GM19467 (cell line): Measurements from ENCODE around the gene TRABD2A.

Source experiments
- ATAC-seq: cut with Tn5 transposase; IDR thresholded peaks from one replicate; pipeline ENCODE4 v1.9.1; 2021; ENCODE audit warnings: mild to moderate bottlenecking, moderate library complexity; ENCODE audit not compliant: unreplicated experiment

The TRABD2A gene

DNA sequence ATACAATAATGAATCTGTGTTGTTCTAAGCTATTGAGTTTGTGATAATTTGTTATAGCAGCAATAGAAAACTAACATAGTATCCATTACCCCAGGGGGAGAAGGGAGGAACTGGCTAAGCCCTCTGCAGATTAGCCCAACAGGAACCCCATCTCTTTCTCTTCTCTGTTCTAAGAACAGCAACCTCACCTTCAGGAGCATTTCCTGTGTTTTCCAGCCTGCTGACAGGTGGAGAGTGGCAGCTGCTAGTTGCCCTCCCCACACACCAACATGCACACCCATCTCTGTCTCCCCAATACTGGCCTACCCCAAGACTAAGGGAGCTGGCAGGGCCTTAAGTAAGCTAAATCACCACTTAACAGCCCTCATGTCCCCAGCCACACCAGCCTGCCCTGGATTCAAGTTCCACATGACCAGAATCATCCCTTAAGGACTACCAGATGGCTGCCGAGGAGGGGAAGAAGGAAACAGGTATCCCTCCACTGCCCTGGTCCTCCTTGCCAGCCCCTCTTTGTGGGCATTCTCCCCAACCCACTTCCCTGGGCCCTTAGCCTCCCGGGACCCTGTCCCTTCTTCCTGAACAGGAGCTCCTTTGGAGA is 52.8 kb downstream of the TRABD2A start:
- no peak for ATAC-seq

DNA sequence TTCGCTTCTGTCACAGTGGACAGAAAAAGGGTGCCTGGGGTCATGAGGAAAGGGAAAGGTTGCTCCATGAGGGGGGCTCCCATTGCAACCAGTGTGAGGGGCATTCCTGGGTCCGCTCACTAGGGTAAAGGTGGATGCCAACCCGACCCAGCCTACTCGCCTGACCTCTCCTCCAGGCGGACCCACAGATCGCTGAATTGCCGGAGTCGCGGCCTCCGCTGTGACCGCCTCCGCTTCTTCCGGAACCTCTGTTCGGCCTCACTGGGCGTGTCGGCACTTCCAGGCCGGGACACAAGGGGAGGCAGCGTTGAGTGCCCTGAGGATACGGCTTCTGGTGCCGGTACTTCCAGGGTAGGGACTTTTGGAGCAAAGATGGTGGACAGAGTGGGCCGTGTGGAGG is 57.1 kb downstream of the TRABD2A start:
- ATAC-seq = no peak

DNA sequence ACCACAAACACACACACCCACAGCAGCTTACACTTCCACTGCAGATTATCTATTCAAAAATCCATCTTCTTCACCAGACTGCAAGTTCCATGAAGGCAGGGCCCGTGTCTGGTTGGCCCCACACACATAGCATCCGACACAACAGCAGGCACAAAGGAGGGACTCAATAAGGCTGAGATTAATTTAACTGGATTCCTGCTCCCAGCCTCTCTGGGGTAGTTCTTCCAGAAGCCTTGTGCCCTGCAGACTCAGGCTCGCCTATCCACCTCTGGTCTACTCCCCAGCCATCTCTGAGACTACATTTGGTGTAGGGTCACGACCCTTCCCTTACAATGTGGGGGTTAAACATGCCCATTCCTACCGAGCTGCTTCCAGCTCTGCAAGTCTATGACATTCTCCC is 57.7 kb downstream of the TRABD2A start:
- ATAC-seq = no peak

DNA sequence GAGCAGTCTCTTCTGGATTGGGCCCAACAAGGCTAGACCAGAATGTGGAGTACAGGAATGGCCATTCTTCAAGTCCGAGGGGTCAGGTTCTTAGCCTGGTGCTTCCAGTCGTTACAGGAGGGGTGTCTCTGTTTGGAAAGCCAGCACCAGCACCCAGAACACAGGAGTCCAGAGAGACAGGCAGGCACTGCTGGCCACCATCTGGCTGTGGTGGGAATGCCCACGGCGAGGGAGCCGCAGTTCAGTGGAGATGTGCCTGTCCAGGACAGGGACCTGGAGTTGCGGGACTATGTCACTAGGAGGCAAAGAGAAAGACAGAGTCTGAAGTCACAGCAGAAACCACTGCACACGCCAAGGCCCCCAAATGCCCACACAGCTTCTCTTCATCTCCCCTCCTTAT is 59.1 kb downstream of the TRABD2A start:
- no peak for ATAC-seq

DNA sequence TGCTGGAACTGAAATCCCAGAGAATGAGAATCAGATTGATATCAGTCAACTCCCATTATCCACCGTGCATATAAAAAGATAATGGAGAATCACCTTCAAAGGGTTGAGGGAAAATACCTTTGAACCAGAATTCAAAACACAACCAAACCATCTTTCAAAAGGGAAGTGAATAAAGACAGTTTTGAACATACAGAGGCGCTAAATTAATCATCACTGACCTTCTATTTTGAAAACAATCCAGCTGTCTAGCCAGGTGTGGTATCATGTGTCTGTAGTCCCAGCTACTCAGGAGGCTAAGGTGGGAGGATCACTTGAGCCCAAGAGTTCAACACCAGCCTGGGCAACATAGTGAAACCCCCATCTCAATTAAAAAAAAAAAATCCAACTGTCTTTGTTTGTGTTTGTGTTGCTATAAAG is 63.6 kb downstream of the TRABD2A start:
- peak; percentile 83 for ATAC-seq

DNA sequence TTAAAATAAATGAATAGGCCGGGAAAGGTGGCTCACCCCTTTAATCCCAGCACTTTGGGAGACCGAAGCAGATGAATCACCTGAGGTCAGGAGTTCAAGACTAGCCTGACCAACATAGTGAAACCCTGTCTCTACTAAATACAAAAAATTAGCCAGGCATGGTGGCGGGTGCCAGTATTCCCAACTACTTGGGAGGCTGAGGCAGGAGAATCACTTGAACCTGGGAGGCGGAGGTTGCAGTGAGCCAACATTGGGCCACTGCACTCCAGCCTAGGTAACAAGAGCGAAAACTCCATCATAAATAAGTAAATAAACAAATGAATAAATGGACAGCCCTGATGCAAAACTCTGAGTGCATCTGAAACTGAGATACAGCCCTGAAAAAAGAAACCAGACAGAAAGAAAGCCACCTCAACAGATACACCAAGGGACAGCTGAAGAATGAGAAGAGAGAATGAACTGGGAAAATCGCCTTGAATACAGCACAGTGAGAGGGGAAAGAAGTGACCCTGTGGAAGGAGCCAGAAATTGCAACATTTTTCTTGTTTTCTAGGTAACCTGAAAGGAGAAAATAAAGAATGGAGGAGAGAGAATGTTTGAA is 64.4 kb downstream of the TRABD2A start:
- ATAC-seq = peak; percentile 70

DNA sequence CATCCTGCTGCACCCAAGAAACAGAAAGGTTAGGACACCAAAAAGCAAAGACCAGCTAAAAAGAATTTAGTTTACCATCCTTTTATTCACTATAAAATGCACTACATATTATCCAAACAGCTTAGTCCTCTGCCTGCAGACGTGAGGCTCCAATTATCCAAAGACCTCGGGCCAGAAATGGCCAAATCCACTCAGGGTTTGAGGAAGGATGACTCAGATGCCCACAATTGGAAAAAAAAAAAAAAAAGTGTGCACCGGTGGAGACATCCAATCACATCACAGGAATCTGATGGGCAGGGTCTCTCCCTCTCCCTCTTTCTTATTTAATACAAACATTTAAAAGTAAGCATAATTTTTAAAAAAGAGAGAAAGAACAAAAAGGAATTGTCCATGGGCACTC is 65.7 kb downstream of the TRABD2A start:
- ATAC-seq = no peak

DNA sequence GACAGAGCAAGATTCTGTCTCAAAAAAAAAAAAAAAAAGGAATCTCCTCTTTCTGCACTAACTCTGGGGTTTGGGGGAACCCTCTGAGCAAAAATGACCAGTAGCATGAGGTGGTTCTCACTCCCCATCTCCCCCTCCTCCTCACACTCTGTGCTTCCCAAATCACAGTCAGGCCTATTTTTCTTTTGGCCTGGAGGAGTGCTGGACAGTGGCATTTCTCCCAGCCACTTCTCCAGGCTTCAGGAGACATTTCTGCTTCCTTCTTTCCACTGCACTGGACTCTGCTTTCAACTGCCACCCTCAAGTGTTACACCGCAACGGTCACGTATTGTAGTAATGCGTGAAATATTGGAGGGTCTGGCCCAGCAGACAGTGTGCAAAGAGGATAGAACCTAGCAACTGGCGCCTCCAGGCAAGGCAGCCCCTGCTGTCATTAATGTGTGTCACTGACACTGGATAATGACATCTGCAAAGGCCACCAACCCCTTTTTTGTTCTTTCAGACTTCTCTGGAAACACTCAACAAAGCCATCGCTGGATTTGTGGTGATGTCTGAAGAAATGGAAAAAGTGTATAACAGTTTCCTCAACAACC is 68.9 kb downstream of the TRABD2A start:
- ATAC-seq = no peak

DNA sequence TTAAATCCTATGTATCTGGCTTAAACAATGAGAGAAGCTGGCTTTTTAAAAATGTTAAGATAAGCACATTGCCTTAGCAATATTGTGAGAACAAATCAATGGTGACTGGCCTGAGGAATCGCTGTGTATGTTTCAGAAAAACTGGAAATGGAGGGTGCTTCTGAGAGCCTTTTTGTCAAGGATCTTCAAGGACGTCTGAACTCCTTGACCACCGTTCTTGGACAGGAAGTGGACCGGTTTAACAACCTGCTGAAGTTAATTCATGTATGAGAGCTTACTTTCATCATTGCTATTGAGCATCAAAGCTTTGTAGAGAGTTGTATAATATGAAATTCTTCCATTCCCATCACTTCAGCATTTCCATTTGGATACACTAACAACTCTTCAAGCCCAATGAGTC is 72.6 kb downstream of the TRABD2A start:
- ATAC-seq = no peak

DNA sequence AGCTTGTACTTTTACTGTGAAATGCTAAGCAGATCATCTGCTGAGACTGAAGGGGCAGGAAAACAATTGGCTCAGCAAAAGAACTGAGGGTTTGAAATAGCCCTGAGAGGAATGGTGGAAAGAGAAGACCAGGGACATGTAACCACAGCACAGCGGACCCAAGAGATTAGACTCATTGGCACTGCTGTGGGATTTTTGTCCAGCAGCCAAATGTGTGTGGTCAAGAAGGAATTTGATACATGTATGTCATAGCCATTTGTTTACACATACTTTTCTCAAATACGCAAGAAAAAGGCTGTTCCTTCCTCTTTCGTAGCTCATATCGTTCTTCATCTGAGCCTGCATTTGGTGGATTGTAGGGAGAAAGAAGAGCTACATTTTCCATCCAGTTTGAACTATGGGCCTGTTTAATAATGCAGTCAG is 73.8 kb downstream of the TRABD2A start:
- no peak for ATAC-seq

DNA sequence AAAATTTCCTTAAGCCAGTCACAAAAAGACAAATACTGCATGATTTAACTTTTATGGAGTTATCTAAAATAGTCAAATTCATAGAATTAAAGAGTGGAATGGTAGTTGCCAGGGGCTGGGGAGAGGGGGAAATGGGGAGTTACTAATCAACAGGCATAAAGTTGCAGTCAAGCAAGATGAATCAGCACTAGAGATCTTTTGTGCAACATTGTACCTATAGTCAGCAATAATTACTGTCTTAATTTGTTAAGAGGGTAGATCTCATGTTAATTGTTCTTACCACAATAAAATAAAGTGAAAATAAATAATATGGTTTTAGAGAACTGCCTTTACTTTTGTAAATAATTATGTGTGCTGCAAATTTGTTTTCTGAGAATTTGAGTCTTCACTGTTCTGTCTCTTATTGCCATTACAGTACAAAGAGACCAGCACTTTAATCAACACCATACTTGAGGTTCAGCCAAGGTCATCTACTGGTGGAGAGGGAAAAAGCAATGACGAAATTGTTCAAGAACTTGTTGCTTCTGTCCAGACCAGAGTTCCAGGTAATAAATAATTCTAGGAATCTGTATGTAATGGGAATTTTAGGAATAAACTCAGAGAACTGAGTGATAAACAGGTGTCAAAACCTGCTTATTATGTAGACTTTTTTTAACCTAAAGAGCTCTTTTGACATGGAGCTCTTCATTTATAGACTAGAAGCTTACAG is 75.5 kb downstream of the TRABD2A start:
- ATAC-seq = no peak

DNA sequence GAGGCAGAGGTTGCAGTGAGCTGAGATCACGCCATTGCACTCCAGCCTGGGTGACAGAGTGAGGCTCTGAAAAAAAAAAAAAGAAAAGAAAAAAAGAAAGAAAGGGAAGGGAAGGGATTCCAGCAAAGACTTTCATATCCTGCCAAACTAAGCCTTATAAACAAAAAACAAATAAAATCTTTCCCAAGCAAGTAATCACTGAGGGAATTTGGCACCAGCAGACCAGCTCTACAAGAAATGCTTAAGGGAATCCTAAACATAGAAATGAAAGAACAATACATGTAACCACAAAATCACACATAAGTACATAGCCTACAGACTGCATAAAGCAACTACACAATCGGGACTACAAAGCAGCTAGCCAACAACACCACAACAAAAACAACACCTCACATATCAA is 79.1 kb downstream of the TRABD2A start:
- no peak for ATAC-seq

DNA sequence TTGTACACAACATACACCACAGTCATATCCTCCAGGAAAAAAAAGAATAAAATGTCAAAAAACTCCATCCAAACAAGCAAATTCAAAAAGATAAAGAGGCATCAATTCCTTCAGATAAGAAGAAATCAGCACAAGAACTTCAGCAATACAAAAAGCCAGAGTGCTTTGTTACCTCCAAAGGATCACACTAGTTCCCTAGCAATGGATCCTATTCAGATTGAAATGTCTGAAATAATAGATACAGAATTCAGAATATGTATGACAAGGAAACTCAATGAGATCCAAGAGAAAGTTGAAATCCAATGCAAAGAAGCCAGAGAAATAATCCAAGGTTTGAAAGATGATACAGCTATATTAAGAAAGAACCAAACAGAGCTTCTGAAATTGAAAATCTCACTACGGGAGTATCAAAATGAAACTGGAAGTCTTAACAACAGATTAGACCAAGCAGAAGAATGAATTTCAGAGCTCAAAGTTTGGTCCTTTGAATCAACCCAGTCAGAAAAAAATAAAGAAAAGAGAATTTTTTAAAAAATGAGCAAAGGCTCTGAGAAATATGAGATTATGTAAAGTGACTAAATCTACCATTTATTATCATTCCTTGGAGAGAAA is 80.6 kb downstream of the TRABD2A start:
- ATAC-seq = peak; percentile 74

DNA sequence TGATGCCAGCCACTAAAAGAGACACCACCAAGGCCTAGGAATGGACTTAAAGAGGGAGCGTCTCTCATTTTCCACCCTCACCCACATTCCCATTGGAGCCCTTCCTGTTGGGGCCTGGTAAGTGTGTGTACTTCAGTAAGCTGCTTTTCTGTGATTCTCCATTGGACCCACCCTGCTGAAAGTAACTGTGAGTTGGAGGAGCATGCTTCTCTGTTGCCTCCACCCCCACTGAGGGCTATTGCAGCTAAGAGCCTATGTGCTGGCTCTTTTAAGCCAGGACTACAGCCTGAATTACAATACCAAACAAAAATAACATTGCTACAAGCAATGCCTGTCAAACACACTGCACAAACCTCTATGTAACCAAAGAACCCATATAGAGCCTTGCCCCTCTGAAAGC is 81.1 kb downstream of the TRABD2A start:
- ATAC-seq = peak; percentile 14

DNA sequence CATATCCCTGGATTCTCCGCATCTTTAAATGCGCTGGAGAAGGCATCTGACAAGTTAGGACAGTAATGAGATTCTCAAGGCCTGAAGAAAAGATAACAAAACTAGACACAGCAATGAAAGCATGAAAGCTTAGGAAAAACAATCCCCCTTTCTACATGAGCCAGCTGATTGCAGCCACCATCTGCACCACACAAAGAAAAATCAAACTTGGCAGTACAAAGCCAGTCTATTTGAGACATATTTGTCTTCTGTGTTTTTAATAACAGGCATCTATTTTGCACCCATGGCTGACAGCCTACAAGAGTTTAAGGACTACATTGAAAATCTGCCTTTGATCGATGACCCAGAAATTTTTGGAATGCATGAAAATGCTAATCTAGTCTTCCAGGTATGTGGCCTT is 83.6 kb downstream of the TRABD2A start:
- no peak for ATAC-seq

DNA sequence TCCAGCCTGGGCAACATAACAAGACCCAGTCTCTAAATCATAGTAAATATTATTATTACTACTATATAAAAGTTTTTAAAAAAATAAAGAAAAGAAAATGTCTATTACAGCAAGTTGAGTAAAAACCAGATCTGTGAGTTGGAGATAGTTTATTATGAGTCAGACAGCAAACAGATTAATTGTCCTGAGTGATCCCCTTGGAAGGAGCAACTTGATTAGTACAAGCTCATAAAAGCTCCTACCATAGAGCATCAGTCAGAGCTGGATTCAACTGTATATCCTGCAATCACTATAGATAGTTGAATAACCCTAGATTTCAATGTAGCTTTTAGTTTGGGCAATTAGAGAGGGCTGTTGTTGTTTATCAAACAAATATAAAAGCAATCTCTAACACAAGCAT is 84.1 kb downstream of the TRABD2A start:
- ATAC-seq = no peak

DNA sequence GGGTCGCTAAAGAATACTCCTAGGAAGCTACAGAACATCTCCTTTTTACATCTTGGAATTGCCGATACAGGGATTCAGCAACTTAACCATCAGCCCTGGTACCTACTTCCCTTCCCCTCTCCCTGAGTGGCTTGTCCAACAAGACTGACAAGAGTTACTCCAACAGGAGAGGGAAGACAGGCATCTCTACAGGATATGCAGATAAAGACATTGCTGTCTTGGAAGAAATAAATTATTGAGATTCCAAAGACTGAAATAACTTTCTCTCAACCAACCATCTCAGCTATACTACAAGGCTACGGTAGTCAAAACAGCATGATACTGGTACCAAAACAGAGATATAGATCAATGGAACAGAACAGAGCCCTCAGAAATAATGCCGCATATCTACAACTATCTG is 87.2 kb downstream of the TRABD2A start:
- no peak for ATAC-seq

DNA sequence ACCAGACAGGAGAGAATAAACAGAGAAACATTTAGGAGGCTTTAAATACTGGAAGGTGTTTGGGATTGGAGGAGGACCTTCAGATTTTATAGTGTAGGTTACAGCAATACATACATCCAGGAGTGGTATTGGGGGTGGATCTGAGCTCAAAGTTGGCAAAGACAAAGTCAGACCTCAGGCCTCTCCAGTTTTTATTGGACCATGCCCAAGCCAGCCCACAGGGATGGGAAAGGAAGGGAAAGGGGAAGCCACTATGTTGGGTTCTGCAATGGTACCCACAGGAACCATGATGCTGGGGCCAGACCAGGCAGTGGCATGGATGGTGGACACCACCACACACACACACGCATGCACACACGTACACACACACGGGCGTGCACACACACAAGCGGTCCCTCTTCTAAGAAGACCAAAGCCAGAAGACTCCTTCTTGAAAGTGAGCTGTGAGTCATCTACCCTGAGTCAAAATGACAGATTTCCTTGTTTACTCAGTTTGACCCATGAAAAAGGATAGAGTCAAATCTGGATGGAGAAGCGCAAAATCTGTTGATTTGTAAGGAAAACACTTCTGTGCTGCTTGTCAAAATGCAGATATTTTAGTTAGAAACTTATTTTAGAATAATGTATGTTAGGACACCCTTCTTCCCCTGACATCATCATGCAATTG is 87.9 kb downstream of the TRABD2A start:
- no peak for ATAC-seq

DNA sequence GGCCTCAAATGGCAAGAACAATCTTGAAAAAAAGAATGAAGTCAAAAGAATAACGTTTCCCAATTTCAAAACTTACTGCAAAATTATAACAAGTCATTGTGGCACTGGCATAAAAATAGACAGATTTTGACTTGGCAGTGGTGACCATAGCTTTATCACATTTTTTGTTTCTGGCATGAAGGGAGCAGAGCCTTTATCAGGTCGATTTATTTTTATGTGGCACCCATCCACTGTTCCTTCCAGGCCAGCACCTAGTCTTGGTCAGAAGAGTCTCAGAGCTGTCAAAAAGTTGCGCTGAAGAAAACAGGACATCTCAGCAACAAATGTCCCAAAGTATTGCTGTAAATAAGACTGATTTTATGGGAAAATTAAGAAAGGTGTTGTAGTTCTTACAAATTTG is 92.4 kb downstream of the TRABD2A start:
- ATAC-seq = no peak

DNA sequence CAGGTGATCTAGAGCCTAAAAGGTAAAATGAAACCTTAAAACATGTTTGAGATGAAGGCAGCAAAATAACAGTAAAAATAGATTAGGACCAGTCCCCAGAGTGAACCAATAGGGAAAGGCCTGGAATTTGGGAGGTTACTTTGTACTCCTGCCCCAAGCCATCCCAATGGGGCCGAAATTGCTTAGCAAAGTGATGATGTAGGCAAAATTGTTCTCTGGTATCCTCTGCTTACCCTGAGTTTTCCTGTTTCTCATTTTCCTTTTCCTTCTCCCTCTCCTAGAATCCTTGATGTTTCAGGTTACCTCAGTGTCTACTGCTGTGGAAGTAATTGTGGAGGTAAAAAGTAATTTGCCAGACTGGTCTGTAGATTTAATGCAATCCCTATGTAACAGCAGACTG is 92.9 kb downstream of the TRABD2A start:
- ATAC-seq = no peak

DNA sequence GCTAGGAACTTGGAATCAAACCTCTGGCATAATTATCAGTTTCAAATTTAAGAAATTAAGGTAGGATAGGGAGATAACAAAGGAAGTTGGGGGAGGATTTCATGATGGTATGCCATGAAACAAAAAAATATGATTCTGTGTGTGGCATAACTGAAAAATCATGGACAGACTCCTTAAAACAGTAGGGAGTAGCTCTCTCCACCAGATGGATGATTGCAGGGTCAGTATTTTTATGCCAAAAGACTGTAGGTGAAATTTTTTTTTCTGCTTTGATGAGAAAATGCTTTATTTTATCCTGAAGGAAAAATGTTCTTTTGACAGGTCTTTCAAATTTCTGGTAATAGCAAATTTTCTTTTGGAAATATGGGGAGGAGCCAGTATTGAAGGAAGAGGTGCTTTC is 94.3 kb downstream of the TRABD2A start:
- ATAC-seq = no peak
